Muscle layer of duodenum (tissue), 2 donors: Measurements from ENCODE around the gene BLACAT1.

Source experiments
- H3K27ac ChIP-seq: one replicate; pipeline ENCODE4 v1.7.0; 2013; ENCODE audit warnings: mild to moderate bottlenecking, low read length
- H3K27me3 ChIP-seq: one replicate; pipeline ENCODE4 v1.7.0; 2013; ENCODE audit warnings: low read depth, mild to moderate bottlenecking, control low read depth, low read length
- H3K36me3 ChIP-seq, 2 donors: one replicate each; pipeline ENCODE4 v1.7.0; 2013; ENCODE audit warnings: low read length in 2 of 2, control low read depth in 1 of 2, mild to moderate bottlenecking in 1 of 2; ENCODE audit not compliant: insufficient read depth in 2 of 2, control insufficient read depth in 1 of 2
- H3K4me1 ChIP-seq, 2 donors: one replicate each; pipeline ENCODE4 v1.7.0; 2013; ENCODE audit warnings: low read length in 2 of 2, mild to moderate bottlenecking in 2 of 2, control low read depth in 1 of 2, moderate library complexity in 1 of 2; ENCODE audit not compliant: insufficient read depth in 2 of 2, control insufficient read depth in 1 of 2
- H3K4me3 ChIP-seq, 2 donors: one replicate each; pipeline ENCODE4 v1.7.0; 2013; ENCODE audit warnings: low read length in 2 of 2, low read depth in 1 of 2, mild to moderate bottlenecking in 1 of 2
- H3K9me3 ChIP-seq, 2 donors: one replicate each; pipeline ENCODE4 v1.7.0; 2013; ENCODE audit warnings: low read length in 2 of 2, control low read depth in 1 of 2, mild to moderate bottlenecking in 1 of 2; ENCODE audit not compliant: control insufficient read depth in 1 of 2
- donor health status: healthy.

Gene BLACAT1

GRCh38 chr1:205452364-205452763 lies 3.5 kb downstream of the BLACAT1 start:
- H3K9me3 ChIP-seq, result no peaks in the 10 kb centered on the region
- H3K4me1 ChIP-seq, result peaks cover 0 to 18% of the 10 kb centered on the region in 2 donors
- no peaks in the 10 kb centered on the region for H3K36me3 ChIP-seq
- peaks cover 47% of the 10 kb centered on the region for H3K27me3 ChIP-seq
- H3K4me3 ChIP-seq, result no peak overlapping the region
- no peak overlapping the region for H3K27ac ChIP-seq

DNA sequence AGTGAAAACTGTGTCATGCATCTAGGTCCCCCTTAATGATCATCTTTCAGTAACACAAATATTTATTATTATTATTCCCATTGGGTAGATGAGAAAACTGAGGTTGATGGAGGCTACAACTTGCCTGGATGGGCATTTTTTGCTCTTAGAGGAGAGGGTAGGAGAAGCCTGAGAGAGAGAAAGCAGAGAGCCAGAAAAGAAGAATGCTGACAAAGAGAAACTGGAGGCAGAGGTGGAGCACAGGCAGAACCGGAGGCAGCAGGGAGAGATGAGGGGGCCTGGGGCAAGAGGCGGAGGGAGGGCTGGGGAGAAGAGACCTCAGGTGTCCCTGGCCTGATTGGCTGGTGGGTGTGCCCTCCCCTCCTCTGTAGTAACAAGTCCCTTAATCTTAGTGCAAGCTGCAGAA lies 4.1 kb downstream of the BLACAT1 start:
- Histone ChIP-seq H3K9me3 (no peaks in the 10 kb centered on the region), H3K4me1 (peaks cover 0 to 14% of the 10 kb centered on the region in 2 donors), H3K36me3 (no peaks in the 10 kb centered on the region), H3K27ac (no peak overlapping the region), H3K27me3 (peaks cover 47% of the 10 kb centered on the region), H3K4me3 (no peak overlapping the region)

- no peaks in the 10 kb centered on the region for H3K36me3 ChIP-seq
- peaks cover 0 to 9% of the 10 kb centered on the region in 2 donors for H3K4me1 ChIP-seq
- no peaks in the 10 kb centered on the region for H3K9me3 ChIP-seq
- no peak overlapping the region for H3K4me3 ChIP-seq
- H3K27ac ChIP-seq, result no peak overlapping the region
- peaks cover 43% of the 10 kb centered on the region for H3K27me3 ChIP-seq
These were observed 4.6 kb downstream of the BLACAT1 start for GRCh38 chr1:205451202-205451601.

GRCh38 chr1:205450448-205450847 lies 5.4 kb downstream of the BLACAT1 start:
- no peak overlapping the region for H3K4me3 ChIP-seq
- H3K9me3 ChIP-seq, result no peaks in the 10 kb centered on the region
- H3K27me3 ChIP-seq, result peaks cover 35% of the 10 kb centered on the region
- H3K4me1 ChIP-seq, result peaks cover 0 to 1% of the 10 kb centered on the region in 2 donors
- H3K36me3 ChIP-seq, result no peaks in the 10 kb centered on the region
- no peak overlapping the region for H3K27ac ChIP-seq

GRCh38 chr1:205449750-205450443 lies 5.9 kb downstream of the BLACAT1 start:
- H3K4me1 ChIP-seq, result no peaks in the 10 kb centered on the region
- H3K4me3 ChIP-seq, result no peak overlapping the region
- H3K27me3 ChIP-seq, result peaks cover 30% of the 10 kb centered on the region
- no peaks in the 10 kb centered on the region for H3K36me3 ChIP-seq
- no peaks in the 10 kb centered on the region for H3K9me3 ChIP-seq
- no peak overlapping the region for H3K27ac ChIP-seq

DNA sequence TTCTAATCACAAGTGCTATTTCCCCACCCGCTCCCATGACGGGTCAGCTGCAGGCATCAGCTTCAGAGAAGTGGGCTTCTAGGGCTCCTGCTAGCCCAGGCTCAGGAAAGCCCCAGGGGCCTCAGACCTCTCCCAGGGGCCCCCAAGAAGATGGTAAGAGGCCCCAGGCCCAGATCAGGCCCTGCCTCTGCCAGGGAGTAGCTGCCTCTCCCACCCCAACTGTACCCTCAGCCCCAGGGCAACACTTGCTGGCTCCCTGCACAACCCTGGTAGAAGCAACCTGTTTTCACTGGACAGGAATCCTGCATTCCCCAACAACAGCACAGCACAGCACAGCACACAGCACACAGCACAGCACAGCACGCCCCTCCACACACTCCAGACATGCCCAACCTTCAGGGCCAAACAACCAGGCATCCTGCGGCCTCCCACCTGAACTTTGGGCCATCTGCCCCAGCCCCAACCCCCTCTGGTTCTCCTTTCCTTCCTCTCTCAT lies 6.5 kb downstream of the BLACAT1 start:
- H3K4me1 ChIP-seq, result peaks cover 0 to 3% of the 10 kb centered on the region in 2 donors
- H3K27me3 ChIP-seq, result peaks cover 24% of the 10 kb centered on the region
- no peaks in the 10 kb centered on the region for H3K9me3 ChIP-seq
- H3K4me3 ChIP-seq, result no peak overlapping the region
- H3K36me3 ChIP-seq, result no peaks in the 10 kb centered on the region
- no peak overlapping the region for H3K27ac ChIP-seq

GRCh38 chr1:205448540-205449253 lies 7.1 kb downstream of the BLACAT1 start:
- no peaks in the 10 kb centered on the region for H3K9me3 ChIP-seq
- no peak overlapping the region for H3K27ac ChIP-seq
- no peak overlapping the region for H3K4me3 ChIP-seq
- no peaks in the 10 kb centered on the region for H3K36me3 ChIP-seq
- peaks cover 0 to 9% of the 10 kb centered on the region in 2 donors for H3K4me1 ChIP-seq
- H3K27me3 ChIP-seq, result peaks cover 18% of the 10 kb centered on the region

GRCh38 chr1:205447457-205448341 lies 8.1 kb downstream of the BLACAT1 start:
- Histone ChIP-seq H3K27ac (no peak overlapping the region), H3K4me1 (peaks cover 0 to 9% of the 10 kb centered on the region in 2 donors), H3K27me3 (peaks cover 10% of the 10 kb centered on the region), H3K4me3 (no peak overlapping the region), H3K36me3 (no peaks in the 10 kb centered on the region), H3K9me3 (no peaks in the 10 kb centered on the region)

GRCh38 chr1:205446828-205447227 lies 9.0 kb downstream of the BLACAT1 start:
- Histone ChIP-seq H3K27me3 (peaks cover 1% of the 10 kb centered on the region), H3K4me3 (no peak overlapping the region), H3K36me3 (no peaks in the 10 kb centered on the region), H3K9me3 (no peaks in the 10 kb centered on the region), H3K27ac (no peak overlapping the region), H3K4me1 (peaks cover 0 to 11% of the 10 kb centered on the region in 2 donors)

DNA sequence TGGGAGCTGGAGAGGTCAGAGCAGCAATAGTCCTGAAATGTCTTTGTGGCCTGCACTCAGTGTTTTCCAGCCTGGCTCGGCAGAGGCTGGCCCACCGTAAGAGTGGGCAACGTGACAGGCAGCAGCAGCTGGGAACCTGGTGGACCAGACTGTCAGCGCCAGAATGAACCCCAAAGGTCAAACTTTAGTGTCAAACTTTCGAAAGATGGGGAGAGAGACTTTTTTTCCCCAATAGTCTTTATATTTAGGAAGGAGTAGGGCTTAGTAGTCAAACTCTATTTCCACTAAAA lies 10.3 kb downstream of the BLACAT1 start:
- Histone ChIP-seq H3K27ac (no peak overlapping the region), H3K4me3 (no peak overlapping the region), H3K36me3 (no peaks in the 10 kb centered on the region), H3K9me3 (no peaks in the 10 kb centered on the region), H3K4me1 (peaks cover 5 to 23% of the 10 kb centered on the region in 2 donors), H3K27me3 (no peaks in the 10 kb centered on the region)
